ENCODE measurements around the gene DMD.

DMD gene

GRCh38 chrX:32451954-32452695 lies 759.2 kb downstream of the DMD start:
- no peak for DNase-seq

- no peak for DNase-seq
Observed at GRCh38 chrX:32448945-32449344, 762.4 kb downstream of the DMD start.

GRCh38 chrX:32448320-32448719 lies 763.0 kb downstream of the DMD start:
- DNase-seq, result no peak

- DNase-seq, result no peak
Observed at GRCh38 chrX:32447640-32448039, 763.7 kb downstream of the DMD start.

GRCh38 chrX:32443841-32444240 lies 767.5 kb downstream of the DMD start:
- DNase-seq, result no peak

GRCh38 chrX:32421266-32421665 lies 790.1 kb downstream of the DMD start:
- no peak for DNase-seq

- peak in 1 of 2 experiments; percentile 5 for DNase-seq
Observed at GRCh38 chrX:32408389-32408788, 803.0 kb downstream of the DMD start.

GRCh38 chrX:32397562-32398216 lies 813.7 kb downstream of the DMD start:
- DNase-seq, result no peak

- no peak for DNase-seq
Observed at GRCh38 chrX:32395878-32396277, 815.5 kb downstream of the DMD start.

GRCh38 chrX:32392655-32393054 lies 818.7 kb downstream of the DMD start:
- DNase-seq, result no peak

- DNase-seq, result no peak
Observed at GRCh38 chrX:32370456-32371205, 840.7 kb downstream of the DMD start.

GRCh38 chrX:32293962-32294700 lies 917.2 kb downstream of the DMD start:
- DNase-seq, result no peak

GRCh38 chrX:32289356-32289755 lies 922.0 kb downstream of the DMD start:
- DNase-seq, result no peak

- DNase-seq, result no peak
Observed at GRCh38 chrX:32281853-32282252, 929.5 kb downstream of the DMD start.

GRCh38 chrX:32280921-32281320 lies 930.4 kb downstream of the DMD start:
- no peak for DNase-seq

GRCh38 chrX:32280489-32280888 lies 930.9 kb downstream of the DMD start:
- DNase-seq, result no peak

- no peak for DNase-seq
Observed at GRCh38 chrX:32276153-32276552, 935.2 kb downstream of the DMD start.

- DNase-seq, result no peak
Observed at GRCh38 chrX:32269866-32270265, 941.5 kb downstream of the DMD start.

- DNase-seq, result no peak
Observed at GRCh38 chrX:32268207-32268606, 943.1 kb downstream of the DMD start.

- no peak for DNase-seq
Observed at GRCh38 chrX:32267796-32268195, 943.6 kb downstream of the DMD start.

- DNase-seq, result peak in 1 of 2 experiments; percentile 27
Observed at GRCh38 chrX:32246675-32247074, 964.7 kb downstream of the DMD start.

- no peak for DNase-seq
Observed at GRCh38 chrX:32195611-32196010, 1015.7 kb downstream of the DMD start.

- no peak for DNase-seq
Observed at GRCh38 chrX:32191316-32191715, 1020.0 kb downstream of the DMD start.

Measured in NCI-H526 (cell line).